ENCODE results near the gene DCP1A. TPM values are rescaled to one million over a fixed set of nuclear protein-coding genes. Genes with fewer than 3 reads are reported as not detected.
"Not testable (repeated sequence)": the region's sequence is repeated elsewhere in the genome, so short reads cannot be mapped to it uniquely, and the experiment has no call there.

DCP1A gene
- total RNA-seq, 1 donor from 2014 or later, result 15.6 TPM

- Histone ChIP-seq H3K36me3 (ENCODE audit: control insufficient read depth, insufficient read depth, low read length) (no peaks in the 10 kb centered on the region), H3K4me3 (ENCODE audit: low read depth, low read length) (no peak overlapping the region), H3K27me3 (ENCODE audit: control insufficient read depth, insufficient read depth, low read length) (no peaks in the 10 kb centered on the region)
- no peak for TF ChIP-seq CTCF (IDR thresholded peaks at IDR 0.05; ENCODE audit: insufficient read depth, low read length, poor library complexity, severe bottlenecking)
- DNase-seq (ENCODE audit: low read depth), result no peak
Observed at GRCh38 chr3:53303549-53303948, 43.8 kb downstream of the DCP1A start.

DNA sequence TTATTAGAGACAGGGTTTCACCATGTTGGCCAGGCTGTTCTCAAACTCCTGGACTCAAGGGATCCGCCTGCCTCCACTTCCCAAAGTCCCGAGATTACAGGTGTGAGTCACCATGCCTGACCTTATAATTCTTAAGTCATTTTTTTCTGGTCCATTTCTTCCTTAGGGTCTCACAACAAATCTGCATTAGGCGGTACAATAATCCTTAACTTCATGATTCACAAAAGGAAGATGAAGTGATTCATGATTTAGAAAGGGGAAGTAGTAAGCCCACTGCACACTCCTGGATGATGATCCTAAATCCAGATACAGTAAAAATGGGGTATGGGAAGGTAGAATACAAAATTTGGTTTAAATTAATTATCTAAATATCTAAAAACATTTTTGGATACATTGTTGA, 46.5 kb downstream of the DCP1A start:
- no peak overlapping the region for H3K4me3 ChIP-seq (ENCODE audit: low read depth, low read length)
- H3K27me3 ChIP-seq (ENCODE audit: control insufficient read depth, insufficient read depth, low read length), result no peaks in the 10 kb centered on the region
- TF ChIP-seq CTCF (IDR thresholded peaks at IDR 0.05; ENCODE audit: insufficient read depth, low read length, poor library complexity, severe bottlenecking), result no peak
- no peak for DNase-seq (ENCODE audit: low read depth)
- H3K36me3 ChIP-seq (ENCODE audit: control insufficient read depth, insufficient read depth, low read length), result no peaks in the 10 kb centered on the region

DNA sequence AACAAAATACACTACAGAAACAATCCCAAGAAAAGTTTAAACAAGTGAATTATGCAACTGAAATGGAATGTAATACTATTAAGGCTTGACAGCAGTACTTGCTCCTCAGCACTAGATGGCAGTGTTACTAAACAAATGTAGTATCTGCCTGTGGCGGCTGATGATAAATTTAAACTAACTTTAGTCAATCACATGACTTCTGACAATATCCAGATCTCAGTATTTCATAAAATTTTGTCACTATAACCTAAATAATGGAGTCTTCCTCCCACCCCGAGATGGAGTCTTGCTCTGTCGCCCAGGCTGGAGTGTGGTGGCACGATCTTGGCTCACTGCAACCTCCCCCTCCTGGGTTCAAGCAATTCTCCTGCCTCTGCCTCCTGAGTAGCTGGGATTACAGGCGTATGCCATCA, 47.7 kb downstream of the DCP1A start:
- peak; percentile 77 for TF ChIP-seq CTCF (IDR thresholded peaks at IDR 0.05; ENCODE audit: insufficient read depth, low read length, poor library complexity, severe bottlenecking)
- H3K4me3 ChIP-seq (ENCODE audit: low read depth, low read length); H3K27me3 ChIP-seq (ENCODE audit: control insufficient read depth, insufficient read depth, low read length); H3K36me3 ChIP-seq (ENCODE audit: control insufficient read depth, insufficient read depth, low read length): not testable (repeated sequence)
- DNase-seq (ENCODE audit: low read depth), result peak; percentile 10

DNA sequence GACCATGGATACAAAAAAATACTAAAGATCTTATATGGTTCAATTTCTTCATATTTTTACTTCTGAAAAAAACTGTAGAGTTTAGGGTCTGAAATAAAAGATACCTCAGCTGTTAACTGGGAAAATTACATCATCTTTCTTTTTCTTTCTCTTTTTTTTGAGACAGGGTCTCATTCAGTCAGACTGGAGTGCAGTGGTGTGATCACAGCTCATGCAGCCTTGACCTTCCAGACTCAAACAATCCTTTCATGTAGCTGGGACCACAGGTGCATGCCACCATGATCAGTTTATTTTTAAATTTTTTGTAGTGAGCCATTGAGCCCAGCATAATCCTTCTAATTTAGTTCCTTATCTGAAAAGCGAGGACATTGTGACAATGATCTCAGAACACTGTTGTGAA, 51.9 kb downstream of the DCP1A start:
- Histone ChIP-seq H3K27me3 (ENCODE audit: control insufficient read depth, insufficient read depth, low read length) (no peaks in the 10 kb centered on the region), H3K4me3 (ENCODE audit: low read depth, low read length) (no peak overlapping the region), H3K36me3 (ENCODE audit: control insufficient read depth, insufficient read depth, low read length) (peaks cover 4% of the 10 kb centered on the region)
- no peak for TF ChIP-seq CTCF (IDR thresholded peaks at IDR 0.05; ENCODE audit: insufficient read depth, low read length, poor library complexity, severe bottlenecking)
- no peak for DNase-seq (ENCODE audit: low read depth)

GRCh38 chr3:53293867-53294266, 53.5 kb downstream of the DCP1A start:
- no peak for TF ChIP-seq CTCF (IDR thresholded peaks at IDR 0.05; ENCODE audit: insufficient read depth, low read length, poor library complexity, severe bottlenecking)
- H3K4me3 ChIP-seq (ENCODE audit: low read depth, low read length), result no peak overlapping the region
- no peak for DNase-seq (ENCODE audit: low read depth)
- H3K27me3 ChIP-seq (ENCODE audit: control insufficient read depth, insufficient read depth, low read length), result no peaks in the 10 kb centered on the region
- H3K36me3 ChIP-seq (ENCODE audit: control insufficient read depth, insufficient read depth, low read length), result peaks cover 4% of the 10 kb centered on the region

GRCh38 chr3:53288214-53288613, 59.1 kb downstream of the DCP1A start:
- Histone ChIP-seq H3K27me3 (ENCODE audit: control insufficient read depth, insufficient read depth, low read length) (no peaks in the 10 kb centered on the region), H3K36me3 (ENCODE audit: control insufficient read depth, insufficient read depth, low read length) (peaks cover 4% of the 10 kb centered on the region), H3K4me3 (ENCODE audit: low read depth, low read length) (no peak overlapping the region)
- no peak for DNase-seq (ENCODE audit: low read depth)
- TF ChIP-seq CTCF (IDR thresholded peaks at IDR 0.05; ENCODE audit: insufficient read depth, low read length, poor library complexity, severe bottlenecking), result no peak

All from kidney epithelial cell (primary cell).